Urothelium cell line (cell line): ENCODE measurements around the gene CCDC6.
"Not testable (repeated sequence)": the region's sequence is repeated elsewhere in the genome, so short reads cannot be mapped to it uniquely, and the experiment has no call there.

Experiments
- DNase-seq: peaks from one replicate; pipeline ENCODE4 v3.0.0; 2011; ENCODE audit warnings: low spot score, mixed read lengths
- FAIRE-seq: peaks from 2 replicates; lab custom pipeline; 2011; peaks lifted over from hg19 to GRCh38; lab: Jason Lieb, UNC

CCDC6 gene

GRCh38 chr10:59884893-59885292 is 21.5 kb downstream of the CCDC6 start:
- not testable (repeated sequence) for FAIRE-seq

GRCh38 chr10:59881640-59882039 is 24.7 kb downstream of the CCDC6 start:
- DNase-seq = no peak
- no peak for FAIRE-seq

More at GRCh38 chr10:59884893-59885292, 21.5 kb downstream of the CCDC6 start:
- DNase-seq = not testable (repeated sequence)

- DNase-seq = no peak
- no peak for FAIRE-seq
These were observed 25.3 kb downstream of the CCDC6 start for GRCh38 chr10:59880971-59881510.

- FAIRE-seq = no peak
- DNase-seq = no peak
These were observed 26.2 kb downstream of the CCDC6 start for GRCh38 chr10:59880019-59880717.

GRCh38 chr10:59879363-59879913 is 26.9 kb downstream of the CCDC6 start:
- FAIRE-seq (no peak), DNase-seq (no peak)

- no peak for DNase-seq
- no peak for FAIRE-seq
These were observed 27.4 kb downstream of the CCDC6 start for GRCh38 chr10:59878915-59879314.

GRCh38 chr10:59878289-59878688 is 28.1 kb downstream of the CCDC6 start:
- DNase-seq = no peak
- no peak for FAIRE-seq

- DNase-seq = no peak
- FAIRE-seq = no peak
These were observed 29.1 kb downstream of the CCDC6 start for GRCh38 chr10:59877191-59877671.

- DNase-seq = no peak
- no peak for FAIRE-seq
These were observed 29.7 kb downstream of the CCDC6 start for GRCh38 chr10:59876695-59877094.

GRCh38 chr10:59876208-59876607 is 30.1 kb downstream of the CCDC6 start:
- not testable (repeated sequence) for FAIRE-seq, DNase-seq

- no peak for FAIRE-seq
- DNase-seq = no peak
These were observed 32.5 kb downstream of the CCDC6 start for GRCh38 chr10:59873896-59874295.

- no peak for DNase-seq
- FAIRE-seq = no peak
These were observed 33.4 kb downstream of the CCDC6 start for GRCh38 chr10:59872892-59873463.

GRCh38 chr10:59870152-59870551 is 36.2 kb downstream of the CCDC6 start:
- DNase-seq (no peak), FAIRE-seq (no peak)

- DNase-seq (no peak), FAIRE-seq (no peak)
These were observed 36.8 kb downstream of the CCDC6 start for GRCh38 chr10:59869594-59869940.

- no peak for FAIRE-seq
- DNase-seq = no peak
These were observed 37.4 kb downstream of the CCDC6 start for GRCh38 chr10:59868696-59869593.

- no peak for DNase-seq
- no peak for FAIRE-seq
These were observed 38.8 kb downstream of the CCDC6 start for GRCh38 chr10:59867590-59867989.

GRCh38 chr10:59865101-59865500 is 41.3 kb downstream of the CCDC6 start:
- no peak for FAIRE-seq

GRCh38 chr10:59864141-59864962 is 42.0 kb downstream of the CCDC6 start:
- FAIRE-seq (no peak), DNase-seq (no peak)

More at GRCh38 chr10:59865101-59865500, 41.3 kb downstream of the CCDC6 start:
- DNase-seq = no peak

- DNase-seq = no peak
- FAIRE-seq = no peak
These were observed 46.8 kb downstream of the CCDC6 start for GRCh38 chr10:59859570-59859969.

GRCh38 chr10:59857921-59858320 is 48.4 kb downstream of the CCDC6 start:
- no peak for FAIRE-seq
- DNase-seq = no peak
